GM19240 (cell line): ENCODE results near the gene GREB1.

Experiments
- DNase-seq: peaks from one replicate; pipeline ENCODE4 v3.0.0; 2011; ENCODE audit warnings: low spot score; ENCODE audit not compliant: insufficient read length

GREB1 gene

DNA sequence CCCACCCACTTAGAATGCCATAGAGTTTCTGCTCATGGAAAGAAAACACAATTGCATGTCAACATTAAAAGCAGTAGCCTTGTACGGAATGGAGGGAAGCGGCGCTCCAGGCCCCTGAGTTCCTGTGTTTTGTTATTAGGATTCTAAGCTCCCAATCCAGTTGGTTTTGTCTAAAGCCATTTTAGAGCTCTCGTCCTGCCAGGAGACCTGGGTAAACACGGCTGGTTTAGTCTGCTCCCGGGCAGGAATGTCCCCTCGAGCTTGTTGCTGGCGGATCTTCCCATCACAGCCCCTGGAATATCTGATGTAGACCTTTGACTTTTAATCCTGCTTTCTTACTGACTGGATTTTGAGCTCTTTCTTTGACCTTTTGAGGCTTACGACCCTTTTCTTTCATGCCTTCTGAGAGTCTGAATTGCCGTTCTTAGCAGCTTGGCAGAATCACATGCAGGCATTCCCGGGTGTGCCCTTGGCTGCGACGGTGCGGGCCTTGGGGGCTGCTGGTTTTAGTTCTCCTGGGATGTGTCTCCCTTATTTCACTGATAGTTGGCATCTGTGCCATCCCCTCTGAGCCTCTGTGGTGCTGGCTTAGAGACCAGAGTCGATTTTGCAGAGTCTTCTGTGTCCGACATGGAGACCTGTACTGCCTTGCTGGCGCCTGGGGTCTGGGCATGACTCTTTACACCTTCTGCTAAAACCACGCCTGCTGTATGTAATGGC lies 25.4 kb downstream of the GREB1 start:
- no peak for DNase-seq

DNA sequence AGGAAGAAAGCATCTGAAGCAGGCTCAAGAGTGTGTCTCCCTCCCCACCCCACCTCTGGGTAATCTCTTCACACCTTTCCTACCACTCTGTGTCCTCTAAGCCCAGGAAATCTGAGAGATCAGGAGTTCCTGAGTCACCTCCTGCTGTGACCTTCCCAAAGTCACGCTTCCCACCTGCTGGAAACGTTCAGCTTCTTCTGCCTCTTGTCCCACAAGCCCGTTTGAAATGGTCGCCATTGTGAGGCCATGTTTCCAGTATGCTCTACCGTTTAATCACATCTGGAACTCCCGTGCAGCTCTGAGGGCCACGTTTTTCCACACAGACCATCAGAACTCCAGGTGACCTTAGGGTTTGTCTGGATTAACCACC lies 25.9 kb downstream of the GREB1 start:
- DNase-seq: no peak

DNA sequence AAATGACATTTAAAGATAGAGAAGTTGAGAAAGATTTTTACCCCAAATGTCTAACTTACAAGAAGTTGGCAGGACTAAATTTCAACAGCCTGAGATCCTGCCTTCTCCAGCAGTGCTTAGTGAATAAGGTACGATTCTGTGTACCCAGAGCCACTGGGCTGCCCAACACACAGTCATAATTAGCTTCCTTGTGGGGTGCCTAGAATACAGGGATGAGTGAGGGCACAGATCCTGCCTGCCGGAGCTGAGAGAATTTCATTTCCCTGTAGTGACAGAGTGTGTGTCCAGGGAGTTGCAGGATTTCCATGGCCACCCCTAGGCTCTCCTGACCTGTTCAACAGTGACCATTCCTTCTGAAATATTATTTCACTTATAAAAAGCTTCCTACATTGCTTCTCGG lies 27.0 kb downstream of the GREB1 start:
- DNase-seq: no peak

DNA sequence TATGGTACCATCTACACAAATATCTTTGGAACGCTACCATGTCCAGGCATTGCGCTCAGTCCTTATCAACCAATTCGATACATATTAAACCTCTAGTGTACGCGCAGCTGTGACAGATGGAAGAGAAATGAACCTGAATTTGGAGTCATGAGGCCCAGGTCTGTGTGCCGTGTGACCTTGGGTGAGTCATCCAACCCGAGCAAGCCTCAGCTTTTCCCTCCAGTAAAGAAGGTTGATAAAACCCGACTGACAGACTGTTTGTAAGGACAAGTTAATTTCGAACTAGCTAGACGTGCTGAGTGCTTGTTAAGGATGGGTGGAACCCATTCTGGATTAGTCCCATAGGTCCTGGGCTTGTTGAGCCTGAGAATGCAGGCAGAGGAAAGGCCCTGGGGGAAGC lies 28.2 kb downstream of the GREB1 start:
- no peak for DNase-seq

DNA sequence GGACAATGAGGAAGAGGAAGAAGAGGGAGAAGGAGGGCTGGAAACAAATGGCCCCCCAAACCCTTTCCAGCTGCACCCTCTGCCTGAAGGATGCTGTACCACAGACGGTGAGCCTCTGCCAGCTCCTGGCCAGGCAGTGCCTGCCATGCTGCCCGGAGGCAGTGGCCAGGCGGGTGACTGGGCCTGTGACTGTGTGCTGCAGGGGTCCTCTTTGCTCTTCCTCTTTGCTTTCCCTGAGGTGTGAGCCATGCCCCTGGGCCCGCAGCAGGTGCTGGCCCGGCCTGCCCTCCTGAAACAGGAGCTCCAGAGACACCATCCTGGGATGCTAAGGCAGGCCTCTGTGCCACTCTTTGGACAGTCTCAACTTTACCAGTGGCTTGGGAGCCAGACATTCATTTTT lies 28.6 kb downstream of the GREB1 start:
- DNase-seq: no peak

GRCh38 chr2:11563784-11564666 lies 30.2 kb downstream of the GREB1 start:
- no peak for DNase-seq

GRCh38 chr2:11564816-11565567 lies 31.1 kb downstream of the GREB1 start:
- DNase-seq: no peak

- no peak for DNase-seq
These were observed 32.5 kb downstream of the GREB1 start for GRCh38 chr2:11566383-11566782.

- DNase-seq: no peak
These were observed 33.8 kb downstream of the GREB1 start for GRCh38 chr2:11567631-11568031.

DNA sequence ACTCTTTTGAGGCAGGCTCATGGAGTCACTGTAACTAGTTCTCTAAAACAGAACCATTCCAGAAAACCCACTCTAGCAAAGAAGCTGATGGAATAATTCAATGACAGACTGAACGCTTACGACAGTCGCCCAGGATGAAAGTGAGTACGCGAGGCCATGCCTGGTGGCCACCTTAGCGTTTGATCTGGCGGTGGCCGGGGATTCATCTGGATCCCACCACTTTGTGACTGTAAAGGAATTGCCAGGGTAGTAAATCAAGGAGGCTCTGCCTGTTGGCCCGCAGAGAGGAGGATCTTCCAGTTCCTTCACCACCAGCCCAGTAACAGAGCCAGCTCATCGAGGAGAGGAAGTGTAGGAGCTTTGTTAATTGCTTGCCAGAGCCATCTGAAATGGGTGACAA lies 34.6 kb downstream of the GREB1 start:
- no peak for DNase-seq

DNA sequence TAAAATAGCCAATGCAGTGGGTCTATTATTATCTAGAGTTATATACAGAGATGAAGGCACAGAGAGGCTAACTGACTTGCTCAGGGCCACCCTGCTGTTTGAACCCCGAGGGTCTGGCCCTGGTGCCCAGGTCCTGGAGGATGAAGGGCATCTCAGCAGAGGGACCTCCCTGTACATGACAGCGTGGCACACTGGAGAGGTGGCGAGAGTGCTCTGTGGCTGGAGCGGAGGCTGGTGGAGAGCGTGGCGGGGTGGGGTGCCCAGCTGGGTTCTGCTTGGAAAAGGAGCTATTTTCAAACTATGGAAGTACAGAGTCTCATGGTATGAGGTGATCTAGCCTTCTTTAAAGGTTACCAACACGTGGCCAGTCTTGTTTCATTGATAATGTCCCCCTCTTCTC lies 35.8 kb downstream of the GREB1 start:
- no peak for DNase-seq

DNA sequence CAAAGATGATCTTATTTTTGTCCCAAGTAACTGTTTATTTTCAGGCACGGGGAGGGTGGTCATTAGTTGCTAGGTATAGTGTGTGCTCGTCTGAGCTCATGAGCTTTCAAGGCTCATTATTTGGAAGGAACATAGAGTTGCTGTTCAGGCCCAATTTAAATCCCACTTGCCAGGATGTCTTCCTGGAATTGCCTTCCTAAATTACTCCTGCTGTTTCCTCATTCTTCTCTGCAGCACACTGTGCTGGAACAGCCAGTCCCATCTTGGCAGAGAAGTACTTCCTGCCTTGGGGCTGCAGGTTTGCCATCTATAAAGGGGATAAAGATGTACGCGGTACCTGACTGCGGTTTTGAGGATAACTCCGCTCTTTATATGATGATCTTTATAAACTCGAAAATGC lies 37.3 kb downstream of the GREB1 start:
- DNase-seq: no peak

DNA sequence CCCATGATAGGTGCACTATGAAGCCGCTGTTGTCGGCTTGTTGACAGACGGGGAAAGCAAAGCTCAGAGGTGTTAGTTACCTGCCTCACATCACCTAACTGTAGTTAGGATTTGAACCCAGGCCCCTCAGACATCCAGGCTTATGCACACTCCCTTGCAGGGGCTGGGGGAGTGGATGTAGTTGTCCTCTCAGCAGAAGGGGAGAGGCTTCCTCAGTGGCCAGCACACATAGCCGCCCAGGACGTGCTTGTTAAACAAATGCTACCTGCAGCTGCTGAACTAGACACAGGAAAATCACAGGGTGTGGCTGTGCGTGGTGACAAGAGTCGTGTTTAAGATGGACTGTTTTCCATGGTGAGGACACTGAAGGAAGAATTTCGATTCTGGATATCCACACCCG lies 39.2 kb downstream of the GREB1 start:
- DNase-seq: no peak

DNA sequence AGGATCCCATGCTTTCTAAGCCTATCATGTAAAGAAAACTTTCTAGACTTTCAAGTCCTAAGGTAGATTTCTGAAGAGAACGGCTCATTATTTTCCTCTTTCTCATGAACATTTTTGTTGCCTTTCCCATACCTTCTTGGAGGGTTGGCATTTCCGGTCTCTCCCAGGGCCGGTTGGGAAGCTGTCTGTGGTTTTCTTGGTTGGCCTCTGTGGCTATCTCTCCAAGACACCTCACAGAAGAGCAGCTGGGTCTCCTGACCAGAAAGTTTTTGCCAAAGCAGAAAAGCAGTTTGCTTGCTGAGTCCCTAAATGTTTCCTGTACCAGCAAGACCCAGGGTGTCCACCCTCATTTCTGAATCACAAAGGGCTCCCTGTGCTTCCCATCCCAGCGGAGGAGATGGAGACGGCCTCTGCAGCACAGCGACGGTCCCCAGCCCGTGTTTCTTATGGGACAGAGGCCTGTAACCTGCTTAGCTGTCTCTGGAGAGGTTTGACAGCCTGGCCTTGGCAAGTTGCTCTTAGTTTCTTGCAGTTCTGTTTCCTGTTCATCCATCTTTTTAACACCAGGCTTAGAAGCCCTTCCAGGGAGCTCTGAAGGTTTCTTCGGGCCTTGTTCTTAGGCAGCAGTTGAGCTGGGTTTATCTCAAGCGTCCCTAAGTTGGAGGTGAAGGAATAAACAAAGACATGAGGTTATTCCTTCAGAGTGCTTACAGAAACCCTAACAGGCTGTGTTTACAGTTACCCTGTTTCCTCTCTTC lies 39.8 kb downstream of the GREB1 start:
- DNase-seq: no peak

- DNase-seq: no peak
These were observed 40.6 kb downstream of the GREB1 start for GRCh38 chr2:11574176-11575046.

DNA sequence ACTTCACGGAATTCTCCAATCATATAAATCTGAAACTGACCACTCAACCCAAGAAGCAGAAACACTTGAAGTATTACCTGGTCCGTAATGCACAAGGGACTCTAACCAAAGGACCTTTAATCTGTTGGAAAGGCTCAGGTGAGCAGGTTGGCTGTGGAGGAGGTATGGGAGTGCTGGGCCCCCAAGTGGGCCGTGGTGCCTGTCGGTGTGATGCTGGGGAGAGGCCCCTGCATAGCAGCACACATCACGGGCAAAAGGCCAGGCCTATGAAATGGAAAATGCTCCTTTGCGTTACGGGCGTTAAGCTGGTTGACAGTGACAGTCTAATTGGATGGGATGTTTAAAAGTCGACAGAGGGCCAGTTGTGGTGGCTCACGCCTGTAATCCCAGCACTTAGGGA lies 42.6 kb downstream of the GREB1 start:
- DNase-seq: no peak

DNA sequence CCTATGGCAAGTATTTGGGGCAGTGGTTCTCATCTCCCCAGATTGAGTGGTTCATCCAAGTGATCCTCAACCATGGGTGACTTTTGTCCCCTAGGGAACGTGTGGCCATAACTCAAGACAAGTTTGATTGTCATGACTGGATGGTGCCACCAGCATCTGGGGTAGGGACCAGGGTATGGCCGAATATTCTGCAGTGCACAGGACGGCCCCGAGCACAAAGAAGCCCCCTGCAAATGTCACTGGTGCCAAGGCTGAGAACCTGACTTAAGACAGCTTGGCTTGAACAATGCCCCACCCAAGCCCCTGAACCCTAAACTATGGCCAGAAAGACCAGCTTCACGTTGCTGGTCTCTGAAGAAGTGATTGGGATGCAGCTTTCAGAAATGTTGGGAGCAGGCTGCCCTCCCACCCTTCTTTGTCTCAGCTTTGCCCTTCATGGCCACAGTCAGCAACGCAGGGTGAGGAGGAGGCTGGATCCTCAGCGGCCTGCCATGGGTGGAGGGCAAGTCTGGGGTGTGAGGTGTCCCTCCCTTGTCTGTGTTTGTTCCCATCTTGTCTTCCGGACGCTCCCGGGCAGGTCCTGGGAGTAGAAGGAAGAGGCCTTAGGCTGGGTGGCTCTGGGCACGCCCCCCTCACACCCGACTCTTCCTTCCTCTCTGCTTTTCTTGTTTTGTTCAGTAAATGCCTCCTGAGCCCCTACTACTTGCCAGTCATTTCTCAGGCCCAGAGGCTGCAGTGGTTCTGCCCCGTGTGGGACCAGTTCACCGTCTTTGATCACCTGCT lies 43.4 kb downstream of the GREB1 start:
- no peak for DNase-seq

- DNase-seq: no peak
These were observed 44.5 kb downstream of the GREB1 start for GRCh38 chr2:11578081-11578948.
